AG09309 (cell line): ENCODE measurements around the gene CDCA3.

Experiments used
- DNase-seq: peaks from one replicate; pipeline ENCODE4 v3.0.0-alpha.2; 2010; ENCODE audit warnings: low read depth
- H3K4me3 ChIP-seq: 2 replicates; pipeline ENCODE4 v1.5.1; 2011; ENCODE audit warnings: mild to moderate bottlenecking, low read depth, low read length, moderate library complexity; ENCODE audit not compliant: control insufficient read depth
- CTCF ChIP-seq: IDR thresholded peaks from 2 replicates; pipeline ENCODE4 v1.5.1; 2011; ENCODE audit warnings: mild to moderate bottlenecking, low read depth, low read length, inconsistent platforms; ENCODE audit not compliant: insufficient read depth, control insufficient read depth; ENCODE audit errors: missing control alignments

Gene CDCA3

GRCh38 chr12:6817662-6818157, 33.4 kb downstream of the CDCA3 start:
- no peak for DNase-seq
- no peak overlapping the region for H3K4me3 ChIP-seq
- TF ChIP-seq CTCF: no peak

GRCh38 chr12:6817098-6817497, 34.0 kb downstream of the CDCA3 start:
- no peak for TF ChIP-seq CTCF
- H3K4me3 ChIP-seq: no peak overlapping the region
- no peak for DNase-seq

- H3K4me3 ChIP-seq: no peak overlapping the region
- TF ChIP-seq CTCF: no peak
- DNase-seq: no peak
Observed at GRCh38 chr12:6816598-6816997, 34.5 kb downstream of the CDCA3 start.

GRCh38 chr12:6813363-6813762, 37.7 kb downstream of the CDCA3 start:
- no peak for DNase-seq
- no peak for TF ChIP-seq CTCF
- H3K4me3 ChIP-seq: no peak overlapping the region

GRCh38 chr12:6810758-6811157, 40.3 kb downstream of the CDCA3 start:
- DNase-seq: no peak
- no peak for TF ChIP-seq CTCF
- H3K4me3 ChIP-seq: no peak overlapping the region

- DNase-seq: no peak
- TF ChIP-seq CTCF: no peak
- H3K4me3 ChIP-seq: no peak overlapping the region
Observed at GRCh38 chr12:6809056-6809455, 42.0 kb downstream of the CDCA3 start.

GRCh38 chr12:6807170-6807569, 43.9 kb downstream of the CDCA3 start:
- no peak for DNase-seq
- TF ChIP-seq CTCF: no peak
- H3K4me3 ChIP-seq: no peak overlapping the region
